ENCODE data around the gene TSPAN14. TPM values are rescaled to one million over a fixed set of nuclear protein-coding genes. Genes with fewer than 3 reads are reported as not detected.

Gene TSPAN14
- total RNA-seq, 1 experiment from 2014 or later, result 46.8 TPM

DNA sequence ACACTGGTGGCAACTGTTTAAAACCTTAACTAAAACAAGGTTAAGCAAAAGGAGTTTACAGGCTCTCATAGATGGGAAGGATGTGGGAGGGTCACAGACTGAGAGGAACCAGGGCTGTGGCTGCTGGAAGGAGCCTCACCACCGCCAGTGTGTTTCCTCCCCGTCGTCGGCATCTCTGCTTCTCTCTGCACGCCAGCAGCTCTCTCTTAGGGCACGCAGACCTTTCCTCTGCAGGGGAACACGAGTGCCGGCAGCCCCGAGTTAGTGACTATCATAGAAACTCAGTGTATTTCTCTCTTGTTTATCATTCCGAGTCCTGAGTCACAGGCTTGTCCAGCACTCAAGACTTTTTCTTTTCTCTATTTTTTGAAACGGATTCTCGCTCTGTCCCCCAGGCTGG lies 75.5 kb downstream of the TSPAN14 start:
- no peak overlapping the region for H2AK5ac ChIP-seq (ENCODE audit: insufficient read length, low read length)
- Mint-ChIP-seq H3K4me1 (peaks cover 18% of the 10 kb centered on the region in 2 experiments), H3K9me3 (peaks cover 0 to 11% of the 10 kb centered on the region in 2 experiments; a peak in 2 of 5 replicates), H3K36me3 (ENCODE audit: insufficient read depth in 1 of 3, low read depth in 3 of 3) (peaks cover 0 to 9% (median 0%) of the 10 kb centered on the region in 3 experiments; a peak in 2 of 7 replicates), H3K27ac (peak overlapping the region in 1 of 3 experiments; percentile 39; a peak in 1 of 7 replicates), H3K4me3 (no peak overlapping the region), H3K27me3 (ENCODE audit: low read depth) (peaks cover 1% of the 10 kb centered on the region; the same call in 1 of the 2 replicates)
- no peak overlapping the region for H2BK20ac ChIP-seq (ENCODE audit: low read depth, low read length, poor library complexity, severe bottlenecking)
- H4K91ac ChIP-seq (ENCODE audit: insufficient read length, low read depth, low read length), result no peak overlapping the region
- no peak overlapping the region for H3K4ac ChIP-seq (ENCODE audit: low read depth, low read length)
- H4K8ac ChIP-seq (replicated peaks; ENCODE audit: insufficient read length, low read depth, low read length), result no peak overlapping the region
- peaks cover 5% of the 10 kb centered on the region; the same call in 1 of the 2 replicates for H3K4me1 ChIP-seq (ENCODE audit: insufficient read depth, low read length)
- no peak overlapping the region for H3K18ac ChIP-seq (ENCODE audit: insufficient read length, low read depth, low read length)
- no peak for TF ChIP-seq CTCF (conservative IDR thresholded peaks at IDR 0.05)
- H3K23me2 ChIP-seq (ENCODE audit: insufficient read length, low read depth, low read length, poor library complexity, severe bottlenecking), result no peaks in the 10 kb centered on the region
- no peak overlapping the region for H2AFZ ChIP-seq (ENCODE audit: low read length)
- no peak overlapping the region for H4K5ac ChIP-seq (ENCODE audit: insufficient read length, low read depth, low read length)
- H3K79me1 ChIP-seq (ENCODE audit: insufficient read depth, low read depth, low read length, poor library complexity, severe bottlenecking), result no peaks in the 10 kb centered on the region
- no peak overlapping the region for H2BK12ac ChIP-seq (ENCODE audit: insufficient read length, low read depth, low read length)
- WGBS (ENCODE audit: extremely low coverage, insufficient read length, low lambda C conversion rate), result no CpG with 5 or more reads among the region's 12 CpGs
- no peak overlapping the region for H3K56ac ChIP-seq (ENCODE audit: insufficient read length, low read depth, low read length)
- no peak for DNase-seq
- H3T11ph ChIP-seq (ENCODE audit: low read length), result no peak overlapping the region
- no peak overlapping the region for H2BK120ac ChIP-seq (ENCODE audit: low read depth, low read length, poor library complexity, severe bottlenecking)
- H3K4me2 ChIP-seq (ENCODE audit: insufficient read depth, insufficient read length, low read length), result no peak overlapping the region
- H2BK5ac ChIP-seq (ENCODE audit: insufficient read length, low read length), result no peak overlapping the region
- H3K79me2 ChIP-seq (ENCODE audit: insufficient read depth, low read length), result no peaks in the 10 kb centered on the region
- H3K9ac ChIP-seq (ENCODE audit: extremely low read depth, insufficient read length, low read length), result no peak overlapping the region
- H3K9me3 ChIP-seq (ENCODE audit: control insufficient read depth, low read depth, low read length), result no peaks in the 10 kb centered on the region
- no peaks in the 10 kb centered on the region for H3K27me3 ChIP-seq (ENCODE audit: insufficient read depth, low read length)
- no peaks in the 10 kb centered on the region for H4K20me1 ChIP-seq (ENCODE audit: control insufficient read depth, insufficient read depth, insufficient read length)
- no peak overlapping the region for H3K14ac ChIP-seq (ENCODE audit: insufficient read depth, low read length)
- H2BK15ac ChIP-seq (ENCODE audit: low read depth, low read length), result no peak overlapping the region
- H3K23ac ChIP-seq (ENCODE audit: insufficient read length, low read depth, low read length), result no peak overlapping the region
- H3K27ac ChIP-seq (ENCODE audit: insufficient read length, low read depth, low read length), result no peak overlapping the region
